WTC11 (cell line): ENCODE measurements around the gene ENTR1. TPM values are rescaled to one million over a fixed set of nuclear protein-coding genes. Genes with fewer than 3 reads are reported as not detected.

ENCODE experiments used
- ATAC-seq: fragments of 200-7000 bp; cut with Tn5 transposase; 2 replicates; pipeline ENCODE4 v1.10.0; 2021; ENCODE audit warnings: mild to moderate bottlenecking, moderate library complexity
- CTCF ChIA-PET: fragments of 300-600 bp; sonication (Branson Sonifier 250); formaldehyde crosslinking; loops from one replicate; lab custom pipeline; 2021; ENCODE audit warnings: antibody characterized with exemption; lab: Charles Lee
- POLR2A ChIA-PET: fragments of 350-600 bp; sonication (Branson Sonifier 250); formaldehyde crosslinking; loops from one replicate; lab custom pipeline; 2021; ENCODE audit warnings: antibody characterized with exemption; lab: Charles Lee
- DNase-seq: peaks from one replicate; pipeline ENCODE4 v3.0.0; 2021; ENCODE audit warnings: low spot score
- H3K27ac Mint-ChIP-seq: 2 replicates; pipeline ENCODE4 v1.8.0; 2021; ENCODE audit warnings: mixed read lengths
- H3K27me3 Mint-ChIP-seq: 2 replicates; pipeline ENCODE4 v1.8.0; 2021; ENCODE audit warnings: low read depth, mild to moderate bottlenecking, moderate library complexity, mixed read lengths
- H3K36me3 Mint-ChIP-seq: 2 replicates; pipeline ENCODE4 v1.8.0; 2021; ENCODE audit warnings: mixed read lengths
- H3K4me1 Mint-ChIP-seq: 2 replicates; pipeline ENCODE4 v1.8.0; 2022; ENCODE audit warnings: mixed read lengths
- H3K4me3 Mint-ChIP-seq: 2 replicates; pipeline ENCODE4 v1.8.0; 2021; ENCODE audit warnings: mild to moderate bottlenecking, moderate library complexity, mixed read lengths
- H3K9me3 Mint-ChIP-seq: 2 replicates; pipeline ENCODE4 v1.8.0; 2021; ENCODE audit warnings: mixed read lengths
- ATF2 ChIP-seq: sonication (generic); formaldehyde crosslinking; IDR thresholded peaks from 2 replicates; pipeline ENCODE4 v1.8.1; 2022; ENCODE audit warnings: low read depth, missing genetic modification reagents, borderline replicate concordance
- CBFB ChIP-seq: sonication (generic); formaldehyde crosslinking; IDR thresholded peaks from 2 replicates; pipeline ENCODE4 v1.8.1; 2022; ENCODE audit warnings: mild to moderate bottlenecking, low read depth, missing genetic modification reagents
- FOXP4 ChIP-seq: sonication (generic); formaldehyde crosslinking; IDR thresholded peaks from 2 replicates; pipeline ENCODE4 v1.8.0; 2022; ENCODE audit warnings: mild to moderate bottlenecking, missing genetic modification reagents
- HMGA2 ChIP-seq: fragments of 250-450 bp; sonication (Bioruptor Pico); IDR thresholded peaks from 2 replicates; pipeline ENCODE4 v1.4.0; 2021; ENCODE audit warnings: mild to moderate bottlenecking, moderate library complexity
- MAX ChIP-seq: sonication (generic); formaldehyde crosslinking; IDR thresholded peaks from 2 replicates; pipeline ENCODE4 v1.8.0; 2022; ENCODE audit warnings: mild to moderate bottlenecking, missing genetic modification reagents
- NR3C1 ChIP-seq: sonication (generic); formaldehyde crosslinking; conservative IDR thresholded peaks from 2 replicates; pipeline ENCODE4 v1.8.1; 2023; ENCODE audit warnings: low read depth, mild to moderate bottlenecking, missing genetic modification reagents
- PRDM15 ChIP-seq: sonication (generic); formaldehyde crosslinking; IDR thresholded peaks from 2 replicates; pipeline ENCODE4 v1.8.0; 2022; ENCODE audit warnings: missing genetic modification reagents
- PRRX2 ChIP-seq: fragments of 250-450 bp; sonication (Bioruptor Pico); IDR thresholded peaks from 2 replicates; pipeline ENCODE4 v1.8.0; 2021; ENCODE audit warnings: mild to moderate bottlenecking
- TEAD1 ChIP-seq: sonication (generic); formaldehyde crosslinking; IDR thresholded peaks from 2 replicates; pipeline ENCODE4 v1.8.0; 2022; ENCODE audit warnings: mild to moderate bottlenecking, missing genetic modification reagents
- ZNF219 ChIP-seq: sonication (generic); formaldehyde crosslinking; IDR thresholded peaks from 2 replicates; pipeline ENCODE4 v1.8.0; 2023; ENCODE audit warnings: missing genetic modification reagents, mild to moderate bottlenecking, borderline replicate concordance
- ZNF263 ChIP-seq: sonication (generic); formaldehyde crosslinking; IDR thresholded peaks from 2 replicates; pipeline ENCODE4 v1.8.1; 2022; ENCODE audit warnings: low read depth, mild to moderate bottlenecking, moderate library complexity, missing genetic modification reagents
- total RNA-seq: library from RNA; stranded (reverse); gene quantifications from 3 replicates; pipeline ENCODE4 v1.2.3, GENCODE V29; 2021
- TF ChIP-seq, protein P1 (sequence below): sonication (generic); formaldehyde crosslinking; IDR thresholded peaks from 2 replicates; pipeline ENCODE4 v1.8.0; 2023; ENCODE audit warnings: missing genetic modification reagents, mild to moderate bottlenecking, borderline replicate concordance
- TF ChIP-seq, protein P2 (sequence below): sonication (generic); formaldehyde crosslinking; IDR thresholded peaks from 2 replicates; pipeline ENCODE4 v1.8.1; 2023; ENCODE audit warnings: mild to moderate bottlenecking, missing genetic modification reagents

Gene ENTR1
- total RNA-seq, 1 experiment from 2014 or later: 140 TPM

GRCh38 chr9:136361047-136361753, 49.2 kb downstream of the ENTR1 start:
- Mint-ChIP-seq H3K4me1 (peaks cover 5% of the 10 kb centered on the region), H3K27ac (no peak overlapping the region), H3K4me3 (no peak overlapping the region), H3K36me3 (no peaks in the 10 kb centered on the region), H3K27me3 (no peaks in the 10 kb centered on the region), H3K9me3 (no peaks in the 10 kb centered on the region)
- ChIA-PET POLR2A (no interaction called here), CTCF (interaction anchor here (1.1 to 3.4 kb wide), 2 partner anchors 15 to 21 kb away, joined by 3 to 36 read pairs; no protein-coding TSS in a partner anchor)
- DNase-seq (no peak), ATAC-seq (no peak)
- TF ChIP-seq NR3C1 (CRISPR knock-in tag) (no peak), MAX (no peak)

GRCh38 chr9:136359774-136360718, 50.4 kb downstream of the ENTR1 start:
- ChIA-PET POLR2A (no interaction called here), CTCF (no interaction called here)
- ATAC-seq: no peak
- no peak for TF ChIP-seq PRRX2
- TF ChIP-seq, protein P1, sequence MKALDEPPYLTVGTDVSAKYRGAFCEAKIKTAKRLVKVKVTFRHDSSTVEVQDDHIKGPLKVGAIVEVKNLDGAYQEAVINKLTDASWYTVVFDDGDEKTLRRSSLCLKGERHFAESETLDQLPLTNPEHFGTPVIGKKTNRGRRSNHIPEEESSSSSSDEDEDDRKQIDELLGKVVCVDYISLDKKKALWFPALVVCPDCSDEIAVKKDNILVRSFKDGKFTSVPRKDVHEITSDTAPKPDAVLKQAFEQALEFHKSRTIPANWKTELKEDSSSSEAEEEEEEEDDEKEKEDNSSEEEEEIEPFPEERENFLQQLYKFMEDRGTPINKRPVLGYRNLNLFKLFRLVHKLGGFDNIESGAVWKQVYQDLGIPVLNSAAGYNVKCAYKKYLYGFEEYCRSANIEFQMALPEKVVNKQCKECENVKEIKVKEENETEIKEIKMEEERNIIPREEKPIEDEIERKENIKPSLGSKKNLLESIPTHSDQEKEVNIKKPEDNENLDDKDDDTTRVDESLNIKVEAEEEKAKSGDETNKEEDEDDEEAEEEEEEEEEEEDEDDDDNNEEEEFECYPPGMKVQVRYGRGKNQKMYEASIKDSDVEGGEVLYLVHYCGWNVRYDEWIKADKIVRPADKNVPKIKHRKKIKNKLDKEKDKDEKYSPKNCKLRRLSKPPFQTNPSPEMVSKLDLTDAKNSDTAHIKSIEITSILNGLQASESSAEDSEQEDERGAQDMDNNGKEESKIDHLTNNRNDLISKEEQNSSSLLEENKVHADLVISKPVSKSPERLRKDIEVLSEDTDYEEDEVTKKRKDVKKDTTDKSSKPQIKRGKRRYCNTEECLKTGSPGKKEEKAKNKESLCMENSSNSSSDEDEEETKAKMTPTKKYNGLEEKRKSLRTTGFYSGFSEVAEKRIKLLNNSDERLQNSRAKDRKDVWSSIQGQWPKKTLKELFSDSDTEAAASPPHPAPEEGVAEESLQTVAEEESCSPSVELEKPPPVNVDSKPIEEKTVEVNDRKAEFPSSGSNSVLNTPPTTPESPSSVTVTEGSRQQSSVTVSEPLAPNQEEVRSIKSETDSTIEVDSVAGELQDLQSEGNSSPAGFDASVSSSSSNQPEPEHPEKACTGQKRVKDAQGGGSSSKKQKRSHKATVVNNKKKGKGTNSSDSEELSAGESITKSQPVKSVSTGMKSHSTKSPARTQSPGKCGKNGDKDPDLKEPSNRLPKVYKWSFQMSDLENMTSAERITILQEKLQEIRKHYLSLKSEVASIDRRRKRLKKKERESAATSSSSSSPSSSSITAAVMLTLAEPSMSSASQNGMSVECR (CRISPR knock-in tag): no peak
- TF ChIP-seq PRDM15 (CRISPR knock-in tag): no peak
- no peak for TF ChIP-seq TEAD1 (CRISPR knock-in tag)
- no peak for TF ChIP-seq ZNF219 (CRISPR knock-in tag)
- no peak for TF ChIP-seq ATF2 (CRISPR knock-in tag)
- TF ChIP-seq, all 79 proteins: peak for 0
- H3K4me3 Mint-ChIP-seq: no peak overlapping the region
- no peak for DNase-seq
- no peaks in the 10 kb centered on the region for H3K36me3 Mint-ChIP-seq
- H3K27ac Mint-ChIP-seq: no peak overlapping the region
- H3K4me1 Mint-ChIP-seq: peaks cover 5% of the 10 kb centered on the region
- H3K27me3 Mint-ChIP-seq: no peaks in the 10 kb centered on the region
- no peaks in the 10 kb centered on the region for H3K9me3 Mint-ChIP-seq

- ATAC-seq (no peak), DNase-seq (no peak)
- CTCF ChIA-PET: interaction anchor here (1.2 kb wide), 1 partner anchor 13 kb away, joined by 3 read pairs; no protein-coding TSS in a partner anchor
- no peaks in the 10 kb centered on the region for H3K27me3 Mint-ChIP-seq
- H3K36me3 Mint-ChIP-seq: no peaks in the 10 kb centered on the region
- TF ChIP-seq CBFB (CRISPR knock-in tag) (no peak), HMGA2 (CRISPR knock-in tag) (no peak), FOXP4 (CRISPR knock-in tag) (no peak), ZNF263 (CRISPR knock-in tag) (no peak)
- TF ChIP-seq, protein P2, sequence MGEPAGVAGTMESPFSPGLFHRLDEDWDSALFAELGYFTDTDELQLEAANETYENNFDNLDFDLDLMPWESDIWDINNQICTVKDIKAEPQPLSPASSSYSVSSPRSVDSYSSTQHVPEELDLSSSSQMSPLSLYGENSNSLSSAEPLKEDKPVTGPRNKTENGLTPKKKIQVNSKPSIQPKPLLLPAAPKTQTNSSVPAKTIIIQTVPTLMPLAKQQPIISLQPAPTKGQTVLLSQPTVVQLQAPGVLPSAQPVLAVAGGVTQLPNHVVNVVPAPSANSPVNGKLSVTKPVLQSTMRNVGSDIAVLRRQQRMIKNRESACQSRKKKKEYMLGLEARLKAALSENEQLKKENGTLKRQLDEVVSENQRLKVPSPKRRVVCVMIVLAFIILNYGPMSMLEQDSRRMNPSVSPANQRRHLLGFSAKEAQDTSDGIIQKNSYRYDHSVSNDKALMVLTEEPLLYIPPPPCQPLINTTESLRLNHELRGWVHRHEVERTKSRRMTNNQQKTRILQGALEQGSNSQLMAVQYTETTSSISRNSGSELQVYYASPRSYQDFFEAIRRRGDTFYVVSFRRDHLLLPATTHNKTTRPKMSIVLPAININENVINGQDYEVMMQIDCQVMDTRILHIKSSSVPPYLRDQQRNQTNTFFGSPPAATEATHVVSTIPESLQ (CRISPR knock-in tag): no peak
- peaks cover 5% of the 10 kb centered on the region for H3K4me1 Mint-ChIP-seq
- no peak overlapping the region for H3K4me3 Mint-ChIP-seq
- POLR2A ChIA-PET: no interaction called here
- H3K27ac Mint-ChIP-seq: no peak overlapping the region
- H3K9me3 Mint-ChIP-seq: no peaks in the 10 kb centered on the region
Measured at GRCh38 chr9:136358888-136359287, 51.5 kb downstream of the ENTR1 start.
